ENCODE measurements around the gene IFIT5. TPM values are rescaled to one million over a fixed set of nuclear protein-coding genes. Genes with fewer than 3 reads are reported as not detected.
A peak's percentile ranks its signal among the peaks of the same experiment; 100 is the strongest.

The IFIT5 gene, protein sequence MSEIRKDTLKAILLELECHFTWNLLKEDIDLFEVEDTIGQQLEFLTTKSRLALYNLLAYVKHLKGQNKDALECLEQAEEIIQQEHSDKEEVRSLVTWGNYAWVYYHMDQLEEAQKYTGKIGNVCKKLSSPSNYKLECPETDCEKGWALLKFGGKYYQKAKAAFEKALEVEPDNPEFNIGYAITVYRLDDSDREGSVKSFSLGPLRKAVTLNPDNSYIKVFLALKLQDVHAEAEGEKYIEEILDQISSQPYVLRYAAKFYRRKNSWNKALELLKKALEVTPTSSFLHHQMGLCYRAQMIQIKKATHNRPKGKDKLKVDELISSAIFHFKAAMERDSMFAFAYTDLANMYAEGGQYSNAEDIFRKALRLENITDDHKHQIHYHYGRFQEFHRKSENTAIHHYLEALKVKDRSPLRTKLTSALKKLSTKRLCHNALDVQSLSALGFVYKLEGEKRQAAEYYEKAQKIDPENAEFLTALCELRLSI
- total RNA-seq, result 10 to 100 TPM; 14.4 to 14.9 TPM

DNA sequence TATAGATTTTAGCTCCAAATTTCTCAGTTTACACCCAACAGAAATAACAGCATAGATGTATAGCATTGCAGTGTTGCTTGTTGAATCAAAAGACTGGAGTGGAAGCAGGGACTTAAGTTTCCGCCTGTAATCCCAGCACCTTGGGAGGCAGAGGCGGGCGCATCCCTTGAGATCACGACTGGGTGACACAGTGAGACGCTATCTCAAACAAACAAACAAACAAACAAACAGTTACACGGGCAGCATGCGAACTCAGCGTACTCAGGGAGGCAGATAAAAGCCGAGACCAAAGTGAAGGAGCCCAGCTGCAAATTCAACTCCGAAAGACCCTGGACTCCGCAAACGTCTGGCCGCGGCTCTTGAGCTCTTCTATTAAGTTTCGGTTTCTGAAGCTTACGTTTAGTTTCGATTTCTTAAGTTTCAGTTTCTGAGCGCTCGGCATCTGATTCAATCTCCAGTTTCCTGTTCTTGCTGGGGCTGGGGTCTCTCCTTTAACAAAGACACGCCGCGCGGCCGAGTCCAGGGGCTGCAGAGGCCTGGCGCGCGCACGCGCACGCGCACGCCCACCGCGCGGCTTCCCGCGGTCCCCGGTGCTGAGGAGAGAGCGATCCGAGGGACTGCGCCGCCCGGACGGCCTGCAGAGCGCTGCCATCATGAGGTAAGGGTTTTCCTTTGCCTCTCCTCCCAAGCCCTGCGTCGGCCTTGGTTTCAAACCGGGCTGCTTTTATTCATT is at the start of gene IFIT5:
Gene IFIT5, plus strand, starts transcription at position 423 of the 733 bp plus-strand sequence. Its CDS starts 231 bp downstream, at position 654.
- Mint-ChIP-seq H3K4me1 (peaks cover 41% of the 10 kb centered on the region), H3K27me3 (no peaks in the 10 kb centered on the region), H3K4me3 (peak within 1 kb of the TSS; percentile 81), H3K36me3 (ENCODE audit: low read depth) (peaks cover 29% of the 10 kb centered on the region), H3K27ac (peak within 1 kb of the TSS; percentile 98), H3K9me3 (ENCODE audit: low read depth) (peaks cover 4% of the 10 kb centered on the region)
- DNase-seq (peak; percentile 76), ATAC-seq (peak; percentile 74)
- ChIA-PET CTCF (interaction anchor here (0.6 to 2.3 kb wide), 9 partner anchors 11 to 197 kb away, joined by 3 to 11 read pairs (median 4); partner anchors contain the start of gene IFIT1), POLR2A (interaction anchor here (1.0 kb wide), 1 partner anchor 22 kb away, joined by 3 read pairs; the partner anchor contains the start of gene IFIT1)
- intact Hi-C loops (cut with DNase I, micrococcal nuclease), result loop anchor here (1.0 to 10.0 kb wide), 10 partner anchors 22 to 1460 kb away; partner anchors contain the start of genes IFIT1 (in 2 of the 2), PANK1 (in 2 of the 2), FAS (in 1 of the 2) and IFIT2 (in 1 of the 2)

DNA sequence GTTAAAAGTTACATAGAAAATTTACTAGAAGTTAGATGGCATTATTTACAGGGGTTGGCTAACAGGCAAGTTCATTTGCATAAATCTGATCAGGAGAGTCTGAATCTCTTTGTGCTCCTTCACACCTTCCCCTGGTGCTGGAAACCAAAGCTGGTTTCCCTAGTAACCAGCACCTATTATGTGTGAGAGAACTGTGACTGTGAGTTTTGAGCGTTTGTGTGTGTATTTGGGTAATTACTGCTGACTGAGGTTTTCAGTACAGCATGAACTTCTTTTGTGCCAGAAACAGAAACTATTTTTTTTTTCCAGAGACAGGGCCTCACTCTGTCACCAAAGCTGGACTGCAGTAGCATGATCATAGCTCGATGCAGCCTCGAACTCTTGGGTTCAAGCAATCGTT is 46.8 kb upstream of the IFIT5 start:
- Mint-ChIP-seq H3K4me1 (peaks cover 29% of the 10 kb centered on the region), H3K27me3 (peaks cover 2% of the 10 kb centered on the region), H3K4me3 (no peak overlapping the region), H3K27ac (no peak overlapping the region), H3K9me3 (ENCODE audit: low read depth) (peaks cover 2% of the 10 kb centered on the region), H3K36me3 (ENCODE audit: low read depth) (no peaks in the 10 kb centered on the region)
- ChIA-PET POLR2A (no interaction called here), CTCF (interaction anchor here (1.0 to 1.3 kb wide), 3 partner anchors 12 to 119 kb away, joined by 3 to 5 read pairs (median 3); partner anchors contain the start of gene IFIT1)
- peak; percentile 14 for DNase-seq
- intact Hi-C loops (cut with DNase I, micrococcal nuclease), result no loop called here
- peak; percentile 75 for ATAC-seq

DNA sequence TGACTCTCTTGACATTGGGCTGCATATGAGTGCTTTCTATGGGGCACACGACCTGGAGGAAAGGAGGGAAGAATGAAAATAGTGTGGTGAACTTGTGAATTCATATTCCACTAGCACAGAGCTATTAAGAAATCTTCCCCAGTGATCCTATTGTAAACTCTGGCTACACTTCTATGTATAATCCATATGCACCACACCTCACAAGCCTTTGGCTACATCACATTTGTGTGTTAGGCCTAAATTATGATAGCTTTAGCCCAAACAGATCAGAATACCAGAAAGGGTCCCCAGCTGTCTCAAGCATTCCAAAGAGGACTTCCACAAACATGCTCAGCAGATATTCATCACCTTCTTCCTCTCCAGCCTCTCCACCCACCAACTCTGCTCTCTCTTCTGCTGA is 46.2 kb upstream of the IFIT5 start:
- ChIA-PET CTCF (interaction anchor here (1.0 to 1.4 kb wide), 6 partner anchors 13 to 435 kb away, joined by 3 to 5 read pairs (median 3); partner anchors contain the start of gene IFIT1), POLR2A (no interaction called here)
- H3K27ac Mint-ChIP-seq, result no peak overlapping the region
- H3K4me1 Mint-ChIP-seq, result peaks cover 26% of the 10 kb centered on the region
- H3K36me3 Mint-ChIP-seq (ENCODE audit: low read depth), result no peaks in the 10 kb centered on the region
- ATAC-seq, result no peak
- H3K4me3 Mint-ChIP-seq, result no peak overlapping the region
- intact Hi-C loops (cut with DNase I, micrococcal nuclease), result loop anchor here in 1 of 2 experiments (2.0 kb wide), 1 partner anchor 73 kb away; no protein-coding TSS in a partner anchor
- H3K27me3 Mint-ChIP-seq, result peaks cover 2% of the 10 kb centered on the region
- no peak for DNase-seq
- H3K9me3 Mint-ChIP-seq (ENCODE audit: low read depth), result peaks cover 2% of the 10 kb centered on the region

DNA sequence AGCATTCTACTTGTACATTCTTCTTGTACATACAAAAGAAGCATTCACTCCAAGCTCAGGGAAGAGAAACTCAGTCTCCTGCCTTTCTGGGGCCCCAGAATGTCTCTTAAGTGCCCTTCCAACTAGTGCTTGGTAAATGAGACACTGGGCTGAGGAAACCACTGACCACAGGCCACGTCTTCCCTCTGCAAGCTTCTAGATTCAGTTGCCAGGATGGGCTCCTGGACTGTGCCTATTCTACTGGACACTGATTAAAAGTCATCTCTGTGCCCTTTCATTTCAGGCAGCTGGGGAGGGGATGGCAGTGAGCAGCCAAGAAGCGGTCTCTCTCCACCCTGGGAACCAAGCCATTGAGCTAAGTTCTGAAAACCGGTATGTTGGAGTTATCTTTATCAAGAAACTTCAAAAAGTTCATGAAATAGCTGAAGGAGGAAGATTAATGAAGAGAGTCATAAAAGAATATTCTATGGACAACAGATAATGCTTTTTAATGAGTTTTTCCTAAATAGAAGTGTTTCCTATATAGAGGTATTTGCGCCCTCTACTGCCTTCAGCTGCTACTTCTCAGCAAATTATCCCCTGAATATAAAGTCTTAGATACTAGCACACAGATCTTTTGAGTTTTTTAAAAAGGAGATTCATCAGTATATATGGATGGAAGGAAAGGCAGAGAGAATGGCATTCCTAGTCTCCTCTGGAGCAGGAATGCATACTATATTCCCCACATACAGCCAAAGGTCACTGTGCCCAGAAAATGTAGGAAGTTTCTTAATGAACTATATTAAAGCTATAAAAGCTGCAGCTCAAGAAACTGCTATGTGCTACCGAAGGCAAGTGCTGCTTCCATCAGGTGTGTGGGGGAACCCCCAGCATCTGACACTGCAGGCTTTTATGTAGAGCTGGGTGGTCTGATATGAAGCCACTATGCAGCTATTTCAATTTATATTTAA is 44.9 kb upstream of the IFIT5 start:
- DNase-seq (peak; percentile 15), ATAC-seq (no peak)
- H3K4me1 Mint-ChIP-seq, result peaks cover 16% of the 10 kb centered on the region
- ChIA-PET POLR2A (no interaction called here), CTCF (interaction anchor here (0.6 to 1.9 kb wide), 20 partner anchors 9 to 436 kb away, joined by 3 to 8 read pairs (median 4); partner anchors contain the start of genes IFIT1B and LIPA)
- H3K9me3 Mint-ChIP-seq (ENCODE audit: low read depth), result peaks cover 2% of the 10 kb centered on the region
- intact Hi-C loops (cut with DNase I, micrococcal nuclease), result loop anchor here (1.0 to 2.0 kb wide), 2 partner anchors 75 to 76 kb away; no protein-coding TSS in a partner anchor
- H3K4me3 Mint-ChIP-seq, result no peak overlapping the region
- no peaks in the 10 kb centered on the region for H3K36me3 Mint-ChIP-seq (ENCODE audit: low read depth)
- H3K27ac Mint-ChIP-seq, result no peak overlapping the region
- peaks cover 4% of the 10 kb centered on the region for H3K27me3 Mint-ChIP-seq

DNA sequence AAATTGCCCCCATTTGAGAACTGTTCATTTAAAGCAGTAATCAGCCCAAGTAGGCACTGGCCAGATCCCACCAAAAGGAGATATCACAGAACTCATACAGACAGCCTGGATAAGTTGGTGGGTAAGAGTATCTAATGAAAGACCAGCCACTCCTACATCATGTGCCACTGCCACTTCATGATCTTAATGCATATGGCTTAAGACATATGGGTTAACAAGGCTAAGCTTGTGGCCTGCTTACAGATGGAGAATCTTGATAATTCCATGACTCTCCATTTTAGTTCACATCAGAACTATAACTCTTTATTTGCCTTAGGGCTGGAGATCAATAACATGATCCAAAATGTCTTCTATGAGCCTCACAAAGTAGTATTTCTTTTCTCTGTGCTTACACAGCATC is 43.3 kb upstream of the IFIT5 start:
- CTCF ChIA-PET, result interaction anchor here (0.6 kb wide), 1 partner anchor 121 kb away, joined by 3 read pairs; no protein-coding TSS in a partner anchor
- POLR2A ChIA-PET, result no interaction called here
- H3K27ac Mint-ChIP-seq, result no peak overlapping the region
- H3K27me3 Mint-ChIP-seq, result peaks cover 4% of the 10 kb centered on the region
- no peaks in the 10 kb centered on the region for H3K9me3 Mint-ChIP-seq (ENCODE audit: low read depth)
- H3K4me1 Mint-ChIP-seq, result peaks cover 10% of the 10 kb centered on the region
- H3K36me3 Mint-ChIP-seq (ENCODE audit: low read depth), result no peaks in the 10 kb centered on the region
- no peak overlapping the region for H3K4me3 Mint-ChIP-seq
- DNase-seq, result no peak
- no peak for ATAC-seq
- intact Hi-C loops (cut with DNase I, micrococcal nuclease), result no loop called here

DNA sequence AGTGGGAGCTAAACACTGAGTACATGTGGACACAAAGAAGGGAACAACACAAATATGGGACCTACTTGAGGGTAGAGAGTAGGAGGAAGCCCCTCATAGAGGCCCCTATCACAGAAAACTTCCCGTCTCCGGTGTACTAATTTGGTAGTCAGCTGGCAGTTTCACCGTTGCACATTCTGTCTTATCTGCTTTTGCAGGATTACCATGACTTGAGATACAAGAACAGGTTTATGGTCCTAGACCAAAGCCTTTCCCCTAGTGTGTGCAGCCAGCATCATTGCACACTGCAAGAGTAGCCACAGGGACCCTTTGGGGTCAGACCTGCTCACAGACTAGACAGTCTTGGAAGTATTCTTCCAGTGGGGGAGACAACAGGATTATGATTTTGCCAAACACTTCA is 42.4 kb upstream of the IFIT5 start:
- Mint-ChIP-seq H3K4me3 (no peak overlapping the region), H3K27me3 (peaks cover 4% of the 10 kb centered on the region), H3K4me1 (peaks cover 10% of the 10 kb centered on the region), H3K36me3 (ENCODE audit: low read depth) (no peaks in the 10 kb centered on the region), H3K9me3 (ENCODE audit: low read depth) (no peaks in the 10 kb centered on the region), H3K27ac (no peak overlapping the region)
- no peak for ATAC-seq
- ChIA-PET POLR2A (no interaction called here), CTCF (interaction anchor here (0.8 to 0.9 kb wide), 3 partner anchors 9 to 109 kb away, joined by 3 to 5 read pairs (median 4); no protein-coding TSS in a partner anchor)
- intact Hi-C loops (cut with DNase I, micrococcal nuclease), result no loop called here
- DNase-seq, result no peak

DNA sequence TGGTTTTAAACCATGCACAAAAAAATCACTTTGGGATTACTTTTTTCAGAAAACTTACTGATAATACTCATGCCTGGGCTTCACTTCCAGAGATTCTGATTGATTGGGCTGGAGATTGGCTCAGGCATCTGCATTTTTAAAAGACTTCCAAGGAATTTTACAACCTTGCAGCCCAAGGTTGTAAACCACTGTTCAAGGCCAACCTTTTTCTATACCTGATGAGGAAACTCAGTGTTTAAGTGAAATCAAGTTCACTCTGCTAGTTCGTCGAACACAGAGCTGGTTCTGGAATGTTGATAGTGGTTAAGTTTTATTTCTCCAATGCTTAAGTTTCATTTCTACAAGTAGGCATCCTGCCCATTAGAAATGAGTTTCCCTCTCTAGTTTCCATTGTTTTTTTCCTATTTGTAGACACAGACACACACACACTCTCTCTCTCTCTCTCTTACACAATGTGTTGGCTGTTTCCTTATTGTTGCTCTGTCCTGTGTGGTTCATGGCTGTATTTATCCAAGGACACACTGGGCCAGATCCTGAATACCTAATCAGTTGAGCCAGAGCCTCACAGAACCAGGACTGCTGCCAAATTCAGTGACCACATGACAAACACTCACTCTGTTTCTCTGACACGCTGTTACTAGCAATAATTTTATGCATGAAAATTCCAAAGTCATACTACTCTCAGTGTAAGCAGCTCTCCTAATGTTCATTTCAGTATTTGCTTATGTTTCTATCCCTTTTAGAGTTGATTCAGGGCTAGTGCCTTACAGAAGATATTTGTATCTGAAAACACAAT is 40.3 kb upstream of the IFIT5 start:
- Mint-ChIP-seq H3K27me3 (peaks cover 4% of the 10 kb centered on the region), H3K27ac (no peak overlapping the region), H3K9me3 (ENCODE audit: low read depth) (no peaks in the 10 kb centered on the region), H3K4me1 (no peaks in the 10 kb centered on the region), H3K4me3 (no peak overlapping the region), H3K36me3 (ENCODE audit: low read depth) (no peaks in the 10 kb centered on the region)
- intact Hi-C loops (cut with DNase I, micrococcal nuclease), result no loop called here
- ATAC-seq, result no peak
- CTCF ChIA-PET, result no interaction called here
- no peak for DNase-seq
- POLR2A ChIA-PET, result no interaction called here

DNA sequence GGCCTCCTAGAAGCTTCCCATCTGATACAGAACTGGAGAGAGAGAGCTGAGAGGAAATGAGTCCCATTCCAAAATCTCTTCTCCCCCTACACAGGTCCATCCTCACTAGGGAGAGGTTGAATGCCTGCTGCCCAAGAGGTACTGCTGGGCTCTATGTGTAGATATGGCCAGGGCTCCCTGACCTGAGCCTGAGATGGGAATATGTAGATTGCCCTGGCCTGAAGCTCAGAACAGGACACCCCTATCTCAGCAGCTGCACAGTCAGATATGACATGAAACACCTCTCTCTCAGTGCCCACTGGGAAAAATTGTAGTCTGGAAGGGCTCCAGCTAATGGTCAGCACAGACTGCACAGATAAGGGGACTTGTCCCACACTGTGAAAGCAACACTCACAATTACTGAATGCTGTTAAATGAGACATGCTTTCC is 39.6 kb upstream of the IFIT5 start:
- no peak overlapping the region for H3K27ac Mint-ChIP-seq
- ChIA-PET CTCF (no interaction called here), POLR2A (no interaction called here)
- peaks cover 2% of the 10 kb centered on the region for H3K27me3 Mint-ChIP-seq
- ATAC-seq (no peak), DNase-seq (no peak)
- no peaks in the 10 kb centered on the region for H3K9me3 Mint-ChIP-seq (ENCODE audit: low read depth)
- H3K4me3 Mint-ChIP-seq, result no peak overlapping the region
- intact Hi-C loops (cut with DNase I, micrococcal nuclease), result no loop called here
- no peaks in the 10 kb centered on the region for H3K4me1 Mint-ChIP-seq
- H3K36me3 Mint-ChIP-seq (ENCODE audit: low read depth), result no peaks in the 10 kb centered on the region

DNA sequence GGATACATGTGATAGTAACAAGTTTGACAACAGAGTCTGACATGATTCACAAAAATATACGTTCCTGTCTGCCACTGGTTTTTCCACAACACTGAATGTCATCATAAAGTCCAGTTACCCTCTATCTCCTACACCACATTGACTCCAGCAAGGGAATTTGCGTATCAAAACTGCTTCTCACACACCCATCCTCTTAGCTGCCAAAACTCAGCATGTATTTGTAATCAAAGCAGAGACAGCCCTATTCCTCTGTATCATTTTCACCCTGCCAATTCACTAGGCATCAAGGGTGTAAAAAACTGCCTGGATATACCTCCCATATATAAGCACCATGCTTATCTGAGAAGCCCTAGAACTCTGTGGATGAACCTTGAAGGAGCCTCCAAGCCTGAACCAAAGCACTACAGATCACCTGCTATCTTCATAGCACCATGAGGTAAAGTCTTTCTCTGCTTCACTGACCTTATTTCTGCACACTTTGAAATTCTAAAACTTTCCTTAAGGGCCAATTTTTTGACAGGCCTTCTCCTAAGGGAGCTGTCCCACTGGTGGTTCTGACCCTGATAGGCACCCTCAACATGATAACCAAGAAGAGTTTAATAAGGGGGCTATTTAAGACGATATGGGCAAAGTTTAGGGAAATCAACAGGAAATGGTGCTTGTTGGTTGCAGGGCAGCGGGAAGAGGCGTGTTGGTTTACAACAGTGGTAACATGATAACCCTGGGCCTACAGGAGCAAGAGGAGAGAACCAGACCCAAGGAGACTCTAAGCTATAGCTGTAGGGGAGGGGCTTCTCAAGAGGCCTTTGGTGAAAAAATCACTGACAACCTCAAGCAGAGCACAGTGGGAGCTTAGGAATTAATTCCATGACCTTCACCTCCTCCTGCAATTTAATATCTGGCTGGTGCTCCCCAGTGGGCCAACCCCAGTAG is 36.4 kb upstream of the IFIT5 start, which contains the start of gene IFIT1B:
Gene IFIT1B, plus strand, starts transcription at position 352 of the 933 bp plus-strand sequence. Its CDS starts 80 bp downstream, at position 432.
- Mint-ChIP-seq H3K9me3 (ENCODE audit: low read depth) (no peaks in the 10 kb centered on the region), H3K36me3 (ENCODE audit: low read depth) (no peaks in the 10 kb centered on the region), H3K27ac (no peak within 1 kb of the TSS), H3K4me1 (peaks cover 3% of the 10 kb centered on the region), H3K27me3 (peaks cover 2% of the 10 kb centered on the region), H3K4me3 (no peak within 1 kb of the TSS)
- CTCF ChIA-PET, result interaction anchor here (0.9 kb wide), 1 partner anchor 9 kb away, joined by 6 read pairs; no protein-coding TSS in a partner anchor
- ATAC-seq, result no peak
- intact Hi-C loops (cut with DNase I, micrococcal nuclease), result no loop called here
- POLR2A ChIA-PET, result no interaction called here
- no peak for DNase-seq

Data from activated CD4-positive, alpha-beta T cell treated with anti-CD3 and anti-CD28 coated beads for 36 hours (primary cell).